HG03520 (cell line): ENCODE data around the gene RASA4B.
"Not testable (repeated sequence)": the region's sequence is repeated elsewhere in the genome, so short reads cannot be mapped to it uniquely, and the experiment has no call there.

Experiments
- ATAC-seq: cut with Tn5 transposase; IDR thresholded peaks from one replicate; pipeline ENCODE4 v1.9.1; 2021; ENCODE audit warnings: mild to moderate bottlenecking, moderate library complexity; ENCODE audit not compliant: unreplicated experiment

The RASA4B gene

GRCh38 chr7:102517550-102518147 lies at the start of gene RASA4B:
Gene RASA4B (minus strand): TSS chr7:102517777. CDS start chr7:102517710, 67 bp downstream.
- ATAC-seq, result peak; percentile 72

- not testable (repeated sequence) for ATAC-seq
Observed at GRCh38 chr7:102550808-102551422, 33.3 kb upstream of the RASA4B start, which contains the start of gene SPDYE2. Gene SPDYE2 (plus strand): TSS chr7:102551226. CDS start chr7:102553256, 2,030 bp downstream.

- ATAC-seq, result peak; percentile 70
Observed at GRCh38 chr7:102546353-102546752, 28.8 kb upstream of the RASA4B start.

GRCh38 chr7:102545288-102545687 lies 27.7 kb upstream of the RASA4B start:
- ATAC-seq, result not testable (repeated sequence)

- ATAC-seq, result not testable (repeated sequence)
Observed at GRCh38 chr7:102544372-102544771, 26.8 kb upstream of the RASA4B start.

GRCh38 chr7:102543596-102543995 lies 26.0 kb upstream of the RASA4B start, which contains the start of gene UPK3BL2:
Gene UPK3BL2 (minus strand): TSS chr7:102543696. CDS start chr7:102543636, 60 bp downstream.
- ATAC-seq, result not testable (repeated sequence)

- not testable (repeated sequence) for ATAC-seq
Observed at GRCh38 chr7:102542771-102543170, 25.2 kb upstream of the RASA4B start.

GRCh38 chr7:102542083-102542482 lies 24.5 kb upstream of the RASA4B start:
- ATAC-seq, result not testable (repeated sequence)

- ATAC-seq, result not testable (repeated sequence)
Observed at GRCh38 chr7:102540604-102541003, 23.0 kb upstream of the RASA4B start.

GRCh38 chr7:102535062-102535615 lies 17.6 kb upstream of the RASA4B start:
- ATAC-seq, result not testable (repeated sequence)

GRCh38 chr7:102532127-102532526 lies 14.6 kb upstream of the RASA4B start:
- ATAC-seq, result not testable (repeated sequence)

- not testable (repeated sequence) for ATAC-seq
Observed at GRCh38 chr7:102531583-102531982, 14.0 kb upstream of the RASA4B start.

- ATAC-seq, result not testable (repeated sequence)
Observed at GRCh38 chr7:102527822-102528793, 10.5 kb upstream of the RASA4B start.

GRCh38 chr7:102527182-102527581 lies 9.6 kb upstream of the RASA4B start:
- ATAC-seq, result not testable (repeated sequence)

GRCh38 chr7:102524803-102525202 lies 7.2 kb upstream of the RASA4B start:
- not testable (repeated sequence) for ATAC-seq

GRCh38 chr7:102520797-102521196 lies 3.2 kb upstream of the RASA4B start:
- not testable (repeated sequence) for ATAC-seq

- not testable (repeated sequence) for ATAC-seq
Observed at GRCh38 chr7:102516951-102517350, 626 bp downstream of the RASA4B start.

- not testable (repeated sequence) for ATAC-seq
Observed at GRCh38 chr7:102515889-102516288, 1.7 kb downstream of the RASA4B start.

- ATAC-seq, result peak; percentile 66
Observed at GRCh38 chr7:102514881-102515721, 2.5 kb downstream of the RASA4B start.
